GM10266 (cell line): Measurements from ENCODE around the gene EXOSC1.

ENCODE experiments used
- DNase-seq: peaks from one replicate; pipeline ENCODE4 v3.0.0; 2012; ENCODE audit errors: extremely low spot score
- CTCF ChIP-seq: IDR thresholded peaks from 2 replicates; pipeline ENCODE4 v1.5.1; 2012; ENCODE audit warnings: mild to moderate bottlenecking, low read depth; ENCODE audit not compliant: control insufficient read depth, insufficient read depth; ENCODE audit errors: missing control alignments

The EXOSC1 gene

GRCh38 chr10:97444212-97444611 lies 1.6 kb downstream of the EXOSC1 start:
- TF ChIP-seq CTCF, result no peak

GRCh38 chr10:97442277-97442676 lies 3.5 kb downstream of the EXOSC1 start:
- no peak for TF ChIP-seq CTCF
- no peak for DNase-seq

More at GRCh38 chr10:97444212-97444611, 1.6 kb downstream of the EXOSC1 start:
- no peak for DNase-seq

GRCh38 chr10:97435211-97435610 lies 10.6 kb downstream of the EXOSC1 start:
- TF ChIP-seq CTCF, result no peak
- DNase-seq, result no peak

- no peak for TF ChIP-seq CTCF
- no peak for DNase-seq
These were observed 11.2 kb downstream of the EXOSC1 start for GRCh38 chr10:97434557-97434956.

GRCh38 chr10:97434055-97434454 lies 11.8 kb downstream of the EXOSC1 start:
- no peak for TF ChIP-seq CTCF
- DNase-seq, result no peak

- DNase-seq, result no peak
These were observed 17.2 kb downstream of the EXOSC1 start for GRCh38 chr10:97428572-97428981.

GRCh38 chr10:97427571-97428179 lies 18.1 kb downstream of the EXOSC1 start:
- DNase-seq, result peak; percentile 57
- TF ChIP-seq CTCF, result no peak

More at GRCh38 chr10:97428572-97428981, 17.2 kb downstream of the EXOSC1 start:
- no peak for TF ChIP-seq CTCF
